ENCODE results near the gene MEI1. TPM values are rescaled to one million over a fixed set of nuclear protein-coding genes. Genes with fewer than 3 reads are reported as not detected.

The MEI1 gene
- total and polyA plus RNA-seq, 2 experiments from 2014 or later, result 0.18 TPM; not detected in 1

DNA sequence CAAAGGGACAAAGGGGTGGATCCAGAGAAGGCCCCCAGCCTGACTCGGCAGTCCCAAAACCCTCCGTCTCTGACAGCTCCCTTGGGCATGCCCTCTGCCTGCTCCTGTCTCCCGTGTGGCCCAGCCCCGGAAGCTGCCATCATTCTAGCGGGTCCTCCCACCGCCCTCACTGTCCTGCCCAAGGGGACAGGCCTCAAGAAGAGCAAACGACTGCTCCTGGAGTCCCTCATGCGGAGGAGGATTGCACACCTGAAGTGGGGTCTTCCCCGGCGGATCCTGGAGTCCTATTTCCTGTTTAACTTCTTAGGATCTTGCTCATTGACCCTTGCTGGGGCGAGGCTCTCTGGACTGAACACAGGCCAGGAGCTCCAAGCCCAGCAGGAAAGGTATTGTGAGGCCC is 2.6 kb upstream of the MEI1 start:
- no peak overlapping the region for H3K4me2 ChIP-seq
- H4K20me1 ChIP-seq (ENCODE audit: insufficient read depth, poor library complexity, severe bottlenecking), result no peaks in the 10 kb centered on the region
- H3K9me2 ChIP-seq (replicated peaks; ENCODE audit: insufficient read depth), result no peaks in the 10 kb centered on the region
- H3K27ac ChIP-seq, result peak overlapping the region; percentile 53
- peaks cover 12% of the 10 kb centered on the region for H3K4me1 ChIP-seq (ENCODE audit: insufficient read depth)
- no peaks in the 10 kb centered on the region for H3K27me3 ChIP-seq
- no peaks in the 10 kb centered on the region for H3K9me3 ChIP-seq (ENCODE audit: low read depth)
- H3K79me2 ChIP-seq, result no peaks in the 10 kb centered on the region
- TF ChIP-seq CTCF (IDR thresholded peaks at IDR 0.05; ENCODE audit: poor library complexity), result no peak
- TF ChIP-seq EZH2phosphoT487 (IDR thresholded peaks at IDR 0.05; ENCODE audit: low read depth, severe bottlenecking, unreplicated experiment), result no peak
- TF ChIP-seq EZH2 (IDR thresholded peaks at IDR 0.05; ENCODE audit: borderline replicate concordance), result no peak
- peak overlapping the region; percentile 36 for H2AFZ ChIP-seq
- H3K36me3 ChIP-seq (replicated peaks; ENCODE audit: insufficient read depth, low read depth), result no peaks in the 10 kb centered on the region
- no peak for DNase-seq (ENCODE audit: low spot score)
- no peak overlapping the region for H3K4me3 ChIP-seq
- 77% methylated on average over 11 of the region's 11 CpGs for WGBS (ENCODE audit: low lambda C conversion rate, missing lambda C conversion rate)

DNA sequence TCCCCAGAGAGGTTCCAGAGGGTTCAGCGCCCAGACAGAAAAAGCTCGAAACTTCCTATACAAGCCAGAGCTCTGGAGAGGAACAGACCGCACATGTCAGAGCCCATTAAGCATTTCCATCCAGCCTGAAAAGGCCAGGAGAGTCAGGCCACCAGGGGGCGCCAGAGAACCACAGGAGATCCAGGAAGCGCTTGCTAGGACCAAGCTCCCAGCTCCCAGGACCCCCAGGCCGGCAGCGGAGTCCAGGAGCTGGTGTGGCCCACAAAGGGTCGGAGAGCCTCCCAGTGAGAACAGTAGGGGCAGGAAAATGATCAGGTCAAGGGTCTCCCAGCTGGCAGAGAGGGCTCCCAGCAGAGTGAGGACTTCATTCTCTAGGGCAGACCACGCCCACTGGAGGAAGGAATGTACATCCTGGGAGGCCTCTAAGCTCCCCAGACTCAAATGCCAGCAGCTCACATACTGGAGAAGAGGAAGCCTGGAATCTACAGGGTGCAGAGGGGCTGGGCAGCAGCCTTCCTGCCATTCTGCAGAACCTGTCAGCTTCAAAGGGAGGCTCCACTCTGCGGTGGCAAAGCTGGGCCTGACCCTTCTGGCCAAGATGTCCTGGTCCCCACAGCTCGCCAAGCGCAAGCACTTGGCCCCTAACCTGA is 2.1 kb upstream of the MEI1 start:
- Histone ChIP-seq H3K9me2 (replicated peaks; ENCODE audit: insufficient read depth) (no peaks in the 10 kb centered on the region), H2AFZ (peak overlapping the region; percentile 58), H3K4me2 (peak overlapping the region; percentile 70), H4K20me1 (ENCODE audit: insufficient read depth, poor library complexity, severe bottlenecking) (no peaks in the 10 kb centered on the region), H3K36me3 (replicated peaks; ENCODE audit: insufficient read depth, low read depth) (no peaks in the 10 kb centered on the region), H3K27ac (peak overlapping the region; percentile 53), H3K9me3 (ENCODE audit: low read depth) (no peaks in the 10 kb centered on the region), H3K4me3 (no peak overlapping the region), H3K79me2 (no peaks in the 10 kb centered on the region), H3K27me3 (no peaks in the 10 kb centered on the region), H3K4me1 (ENCODE audit: insufficient read depth) (peaks cover 12% of the 10 kb centered on the region)
- WGBS (ENCODE audit: low lambda C conversion rate, missing lambda C conversion rate), result 29% methylated on average over 12 of the region's 12 CpGs
- peak; percentile 95 for DNase-seq (ENCODE audit: low spot score)
- TF ChIP-seq EZH2 (IDR thresholded peaks at IDR 0.05; ENCODE audit: borderline replicate concordance), result no peak
- no peak for TF ChIP-seq EZH2phosphoT487 (IDR thresholded peaks at IDR 0.05; ENCODE audit: low read depth, severe bottlenecking, unreplicated experiment)
- peak; percentile 100 for TF ChIP-seq CTCF (IDR thresholded peaks at IDR 0.05; ENCODE audit: poor library complexity)

DNA sequence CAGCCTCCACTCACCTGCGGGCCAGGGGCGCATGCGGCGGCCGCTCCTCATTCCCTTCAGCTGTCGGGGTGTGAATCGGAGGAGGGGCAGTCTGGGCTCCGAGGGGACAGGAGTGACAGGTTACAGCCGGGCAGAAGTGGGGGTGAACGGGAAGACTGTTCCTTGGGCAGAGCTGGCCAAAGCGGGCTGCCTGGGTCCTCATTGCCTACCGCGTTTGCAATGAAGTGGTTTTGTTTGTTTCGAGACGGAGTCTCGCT is 733 bp downstream of the MEI1 start:
- Histone ChIP-seq H3K9me3 (ENCODE audit: low read depth) (no peaks in the 10 kb centered on the region), H3K9me2 (replicated peaks; ENCODE audit: insufficient read depth) (no peaks in the 10 kb centered on the region), H3K4me1 (ENCODE audit: insufficient read depth) (peaks cover 12% of the 10 kb centered on the region), H3K27ac (no peak overlapping the region), H4K20me1 (ENCODE audit: insufficient read depth, poor library complexity, severe bottlenecking) (no peaks in the 10 kb centered on the region), H2AFZ (no peak overlapping the region), H3K36me3 (replicated peaks; ENCODE audit: insufficient read depth, low read depth) (no peaks in the 10 kb centered on the region), H3K27me3 (no peaks in the 10 kb centered on the region), H3K4me3 (no peak overlapping the region), H3K4me2 (no peak overlapping the region), H3K79me2 (no peaks in the 10 kb centered on the region)
- TF ChIP-seq EZH2phosphoT487 (IDR thresholded peaks at IDR 0.05; ENCODE audit: low read depth, severe bottlenecking, unreplicated experiment) (no peak), CTCF (IDR thresholded peaks at IDR 0.05; ENCODE audit: poor library complexity) (no peak), EZH2 (IDR thresholded peaks at IDR 0.05; ENCODE audit: borderline replicate concordance) (no peak)
- WGBS (ENCODE audit: low lambda C conversion rate, missing lambda C conversion rate), result 96% methylated on average over 16 of the region's 16 CpGs
- DNase-seq (ENCODE audit: low spot score), result no peak
